Middle frontal gyrus (tissue), 1 donor: Measurements from ENCODE around the gene OAS3.
"Not testable (repeated sequence)": the region's sequence is repeated elsewhere in the genome, so short reads cannot be mapped to it uniquely, and the experiment has no call there.

Experiments
- DNase-seq: peaks from one replicate; pipeline ENCODE4 v3.0.0-alpha.2; 2015; ENCODE audit warnings: low spot score; ENCODE audit errors: extremely low spot score

Gene OAS3

GRCh38 chr12:112957125-112957524, 18.9 kb downstream of the OAS3 start:
- not testable (repeated sequence) for DNase-seq

- no peak for DNase-seq
Measured at GRCh38 chr12:112961074-112961473, 22.8 kb downstream of the OAS3 start.

GRCh38 chr12:112961536-112961935, 23.3 kb downstream of the OAS3 start:
- no peak for DNase-seq

GRCh38 chr12:112962561-112962960, 24.3 kb downstream of the OAS3 start:
- no peak for DNase-seq

DNA sequence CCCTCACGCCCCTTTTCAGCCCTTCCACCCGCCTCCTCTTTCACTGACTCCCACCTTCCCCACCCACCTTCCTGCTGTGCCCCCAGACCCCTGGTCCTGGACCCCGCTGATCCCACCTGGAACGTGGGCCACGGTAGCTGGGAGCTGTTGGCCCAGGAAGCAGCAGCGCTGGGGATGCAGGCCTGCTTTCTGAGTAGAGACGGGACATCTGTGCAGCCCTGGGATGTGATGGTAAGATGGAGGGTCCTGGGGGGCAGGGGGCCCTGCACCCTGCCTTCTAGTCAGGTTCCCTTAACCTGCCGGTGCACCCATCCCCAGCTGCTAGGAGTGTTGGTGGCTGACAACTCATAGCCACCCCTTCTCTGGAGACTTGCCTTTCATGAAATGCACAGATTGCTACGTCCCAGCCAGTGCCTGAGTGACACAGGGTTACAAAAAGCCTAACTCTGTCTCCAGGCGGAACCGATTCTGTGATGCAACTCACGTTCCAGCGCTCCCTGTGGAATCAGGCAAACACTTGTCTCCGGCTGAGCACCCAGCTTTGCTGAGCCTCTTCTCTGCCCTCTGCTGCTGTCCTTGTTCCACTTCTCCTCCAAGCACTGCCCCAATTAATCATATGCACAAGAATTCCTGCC, 25.1 kb downstream of the OAS3 start:
- no peak for DNase-seq

DNA sequence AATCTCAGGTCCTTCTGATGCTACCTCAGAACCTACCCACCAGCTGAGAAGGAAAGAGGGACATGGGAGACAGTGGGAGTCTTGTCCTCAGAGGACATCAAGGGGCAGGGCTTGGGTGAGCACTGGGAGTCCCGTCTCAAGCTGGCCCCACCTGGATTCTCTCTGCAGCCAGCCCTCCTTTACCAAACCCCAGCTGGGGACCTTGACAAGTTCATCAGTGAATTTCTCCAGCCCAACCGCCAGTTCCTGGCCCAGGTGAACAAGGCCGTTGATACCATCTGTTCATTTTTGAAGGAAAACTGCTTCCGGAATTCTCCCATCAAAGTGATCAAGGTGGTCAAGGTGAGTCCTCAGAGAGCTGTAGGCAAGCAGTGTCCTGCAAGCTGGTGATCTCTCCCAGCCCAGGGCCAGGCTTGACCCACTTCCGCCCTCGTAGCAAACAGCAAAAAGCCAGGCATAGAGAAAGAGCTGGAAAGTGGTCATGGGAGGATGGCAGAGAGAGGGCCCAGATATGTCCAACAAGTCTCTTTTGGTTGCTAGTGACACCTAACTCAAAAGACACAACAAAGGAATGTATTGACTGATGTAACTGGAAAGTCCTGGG, 25.9 kb downstream of the OAS3 start:
- no peak for DNase-seq

DNA sequence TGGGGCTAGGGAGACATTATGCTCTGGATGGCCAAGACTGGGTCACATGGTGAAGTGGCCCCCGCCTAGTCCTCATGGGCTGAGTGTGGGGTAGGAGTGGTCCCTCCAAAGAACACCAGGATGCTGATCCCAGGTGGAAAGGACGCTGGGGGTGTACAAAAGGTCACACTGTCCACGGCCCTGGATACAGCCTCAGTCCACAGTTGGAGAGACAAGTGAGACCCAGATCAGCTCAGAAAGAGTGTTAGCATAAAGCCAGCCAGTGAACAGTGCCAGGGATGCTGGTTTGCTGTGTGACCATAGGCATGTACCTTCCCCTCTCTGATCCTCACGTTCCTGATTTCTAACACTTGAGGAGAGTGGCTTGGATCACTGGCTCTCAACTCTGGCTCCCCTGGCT, 26.6 kb downstream of the OAS3 start:
- no peak for DNase-seq

- DNase-seq, result no peak
Measured at GRCh38 chr12:112965643-112966042, 27.4 kb downstream of the OAS3 start.

DNA sequence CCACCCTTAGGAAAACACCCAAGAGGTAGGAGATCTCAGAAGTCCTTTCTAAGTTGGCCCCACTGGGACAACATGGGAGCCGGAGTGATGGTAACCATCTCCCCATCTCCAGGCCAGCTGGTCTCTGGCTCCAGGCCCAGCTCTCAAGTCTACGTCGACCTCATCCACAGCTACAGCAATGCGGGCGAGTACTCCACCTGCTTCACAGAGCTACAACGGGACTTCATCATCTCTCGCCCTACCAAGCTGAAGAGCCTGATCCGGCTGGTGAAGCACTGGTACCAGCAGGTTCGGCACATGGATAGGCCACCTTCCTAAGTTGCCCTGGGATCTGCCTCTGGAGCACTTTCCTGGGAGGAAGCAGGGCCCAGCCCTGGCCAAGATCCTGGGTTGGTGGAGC, 29.0 kb downstream of the OAS3 start:
- no peak for DNase-seq

- DNase-seq, result no peak
Measured at GRCh38 chr12:112967858-112968257, 29.6 kb downstream of the OAS3 start.

GRCh38 chr12:112969547-112970306, 31.5 kb downstream of the OAS3 start:
- DNase-seq, result no peak

GRCh38 chr12:112970391-112970790, 32.1 kb downstream of the OAS3 start:
- no peak for DNase-seq

- no peak for DNase-seq
Measured at GRCh38 chr12:112971248-112971647, 33.0 kb downstream of the OAS3 start.

DNA sequence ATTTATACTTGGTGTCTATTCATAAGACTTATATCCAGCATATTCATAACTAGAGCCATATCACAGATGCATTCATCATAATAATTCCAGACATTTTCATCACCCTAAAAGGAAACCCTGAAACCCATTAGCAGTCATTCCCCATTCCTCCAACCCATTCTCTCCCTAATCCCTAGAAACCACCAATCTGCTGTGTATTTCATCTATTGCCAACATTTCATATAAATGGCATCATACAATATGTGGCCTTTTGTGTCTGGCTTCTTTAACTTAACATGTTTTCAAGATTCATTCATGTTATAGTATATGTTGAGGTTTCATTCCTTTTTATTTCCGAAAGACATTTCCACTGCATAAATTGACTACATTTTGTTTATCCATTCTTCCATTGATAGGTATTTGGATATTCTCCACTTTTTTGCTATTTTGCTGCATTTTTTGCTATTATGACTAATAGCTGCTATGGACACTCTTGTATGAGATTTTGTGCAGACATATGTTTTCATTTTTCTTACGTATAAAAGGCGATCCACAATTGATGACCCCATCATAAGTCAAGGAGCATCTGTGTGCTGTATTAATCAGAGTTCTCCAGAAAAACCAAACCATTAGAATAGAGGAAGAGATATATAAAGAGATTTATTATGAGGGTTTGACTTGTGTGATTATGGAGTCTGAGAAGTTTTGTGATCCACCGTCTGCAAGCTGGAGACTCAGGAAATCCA, 34.9 kb downstream of the OAS3 start:
- DNase-seq, result no peak

- peak; percentile 20 for DNase-seq
Measured at GRCh38 chr12:112973818-112974231, 35.6 kb downstream of the OAS3 start.

DNA sequence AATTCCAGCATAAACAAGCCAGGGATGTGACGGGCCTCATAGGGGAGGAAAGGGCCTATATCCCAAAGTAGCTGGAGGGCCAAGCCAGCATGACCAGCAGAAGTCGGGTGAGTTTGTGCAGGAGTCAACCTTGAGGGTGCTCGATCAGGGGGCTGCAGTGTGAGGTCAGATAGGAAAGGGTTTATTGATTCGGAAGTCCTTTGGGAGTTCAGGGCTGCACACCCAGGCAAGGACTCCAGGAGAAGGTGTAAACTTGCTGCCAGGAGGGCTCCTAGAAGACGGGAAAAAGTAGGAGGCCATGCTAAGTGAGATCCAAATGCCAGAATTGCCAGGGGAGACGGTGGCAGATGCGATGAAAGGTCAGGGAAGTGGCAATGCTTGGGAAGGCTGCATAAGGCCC, 36.6 kb downstream of the OAS3 start:
- DNase-seq, result no peak

- no peak for DNase-seq
Measured at GRCh38 chr12:112977139-112977538, 38.9 kb downstream of the OAS3 start.

DNA sequence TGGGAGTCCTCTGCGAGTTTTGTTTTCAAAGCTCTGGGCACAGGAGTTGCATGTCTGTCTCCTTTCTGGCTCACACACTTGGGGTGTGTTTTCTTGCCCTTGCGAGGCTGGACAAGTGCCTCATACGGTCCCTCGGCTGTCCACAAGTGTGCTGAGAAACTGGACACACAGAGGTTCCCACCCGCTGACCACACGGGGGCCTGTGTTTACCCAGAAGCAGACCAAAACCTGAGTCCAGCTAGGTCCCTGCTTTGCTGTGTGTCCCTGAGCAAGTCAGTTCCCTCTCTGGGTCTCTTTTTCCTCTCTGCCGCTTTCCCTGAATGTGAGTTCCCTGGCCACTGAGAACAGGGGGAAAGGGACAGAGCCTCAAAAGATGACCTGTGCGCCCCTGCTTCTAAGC, 39.4 kb downstream of the OAS3 start:
- no peak for DNase-seq

DNA sequence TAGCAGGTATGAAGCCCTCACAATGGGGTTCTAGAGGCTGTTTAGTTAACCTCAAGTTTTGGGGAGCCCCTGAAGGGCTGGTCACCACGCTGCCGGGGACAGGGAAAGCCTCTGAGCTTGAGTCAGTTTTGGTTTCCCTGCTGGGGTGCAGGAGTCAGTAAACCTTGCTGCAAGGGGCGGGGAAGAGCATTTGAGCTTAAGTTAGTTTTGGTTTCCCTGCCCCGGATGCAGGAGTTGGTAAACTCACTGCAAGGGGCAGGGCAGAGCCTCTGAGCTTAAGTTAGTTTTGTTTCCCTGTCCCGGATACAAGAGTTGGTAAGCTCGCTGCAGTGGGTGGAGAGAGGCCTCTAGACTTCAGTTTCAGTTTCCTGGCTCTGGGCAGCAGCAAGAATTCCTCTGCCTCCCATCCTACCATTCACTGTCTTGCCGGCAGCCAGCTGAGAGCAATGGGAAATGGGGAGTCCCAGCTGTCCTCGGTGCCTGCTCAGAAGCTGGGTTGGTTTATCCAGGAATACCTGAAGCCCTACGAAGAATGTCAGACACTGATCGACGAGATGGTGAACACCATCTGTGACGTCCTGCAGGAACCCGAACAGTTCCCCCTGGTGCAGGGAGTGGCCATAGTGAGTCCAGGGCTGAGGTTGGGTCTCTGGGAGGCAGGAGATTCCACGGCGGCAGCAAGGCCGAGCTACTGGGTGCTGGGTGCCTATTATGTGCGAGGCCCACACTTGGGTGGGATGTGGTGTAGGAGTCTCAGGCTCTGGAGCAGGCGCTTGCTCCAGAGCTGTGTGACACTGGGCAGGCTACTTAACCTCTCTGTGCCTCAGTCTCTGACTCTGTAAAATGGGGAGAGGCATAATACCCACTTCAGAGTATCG, 40.1 kb downstream of the OAS3 start, which contains the start of gene OAS2:
Gene OAS2 (plus strand): TSS at position 357 of the 878 bp plus-strand sequence. CDS start 90 bp downstream, at position 447.
- DNase-seq, result no peak

DNA sequence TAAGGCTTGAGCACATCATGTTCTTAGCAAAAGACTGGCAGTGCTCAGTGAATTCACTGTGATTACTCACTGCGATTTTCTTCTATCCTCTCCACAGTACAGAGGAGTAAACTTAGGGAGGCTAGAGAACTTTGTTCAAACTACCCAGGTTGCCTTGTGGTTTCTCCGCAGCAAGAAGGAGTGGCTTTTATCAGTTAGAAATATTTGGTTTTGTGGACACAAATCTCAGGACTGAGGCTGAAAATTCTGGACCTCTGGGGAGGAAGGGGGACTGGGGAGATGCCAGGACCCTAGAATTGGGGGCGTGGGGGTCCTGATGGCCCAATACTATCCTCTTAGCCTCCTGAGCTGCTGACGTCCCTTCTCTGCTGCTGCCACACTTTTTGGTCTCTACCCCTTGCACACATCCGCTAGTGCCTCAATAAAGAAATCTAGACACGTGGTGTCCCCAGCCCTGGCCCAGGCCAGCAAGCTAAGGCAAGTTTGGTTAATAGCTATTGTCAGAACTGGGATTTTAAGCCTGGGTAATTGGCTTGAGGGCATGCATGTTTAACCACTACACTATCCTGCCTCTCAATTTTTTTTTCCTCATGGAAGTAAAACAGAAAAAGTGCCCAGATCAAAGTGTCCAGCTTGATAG, 40.9 kb downstream of the OAS3 start:
- no peak for DNase-seq
